ENCODE data around the gene TGFA. TPM values are rescaled to one million over a fixed set of nuclear protein-coding genes. Genes with fewer than 3 reads are reported as not detected.

The TGFA gene
- 4.4 to 5.2 TPM (median 4.7 TPM) in 5 replicates for total RNA-seq (2022; extraction: Qiagen RNA extraction; ENCODE audit: low read depth)

DNA sequence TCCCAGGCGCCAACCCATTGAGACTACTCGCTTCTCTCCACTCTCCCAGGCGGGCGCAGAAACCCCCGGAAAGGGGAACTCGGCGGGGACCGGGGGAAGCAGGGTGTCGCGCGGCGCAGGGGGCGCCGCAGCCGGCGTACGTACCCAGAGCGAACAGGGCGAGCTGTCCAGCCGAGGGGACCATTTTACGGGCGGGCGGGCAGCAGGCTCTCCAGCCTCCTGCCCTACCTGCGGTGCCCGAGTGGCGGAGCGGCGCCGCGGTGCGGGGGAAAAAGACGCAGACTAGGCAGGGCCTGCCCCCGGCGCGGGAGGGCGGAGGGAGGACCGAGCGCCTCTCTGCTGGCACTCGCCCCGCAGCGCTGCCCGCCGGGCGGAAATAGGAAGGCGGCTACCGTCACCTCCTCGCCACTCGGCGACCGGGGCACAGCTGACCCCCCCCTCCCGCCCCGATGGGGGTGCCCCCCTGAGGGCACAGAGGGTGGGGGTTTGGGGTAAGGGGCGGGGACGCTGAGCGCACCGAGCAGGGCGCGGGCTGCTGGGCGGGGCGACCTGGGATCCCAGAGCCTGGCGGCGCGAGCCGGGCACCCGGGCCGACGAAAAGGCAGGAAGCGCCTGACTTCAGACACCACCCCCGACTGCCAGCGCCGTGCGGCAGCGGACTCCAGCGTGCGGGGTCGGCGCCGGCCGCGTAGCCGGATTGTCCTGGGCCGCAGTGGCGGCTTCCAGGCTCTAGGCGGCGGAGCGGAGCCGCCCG lies at the start of gene TGFA:
Gene TGFA, minus strand, starts transcription at position 243 of the 754 bp plus-strand sequence. Its CDS starts 59 bp downstream, at position 184.

Other genes with a start within 250 kb of the TGFA start
- gene ADD2, start 214.4 kb upstream of the TGFA start, total RNA-seq (2022; extraction: Qiagen RNA extraction; ENCODE audit: low read depth): 18.8 to 27.9 TPM (median 24.0 TPM) in 5 replicates
- not detected in 5 replicates for gene FIGLA, start 236.8 kb upstream of the TGFA start, total RNA-seq (2022; extraction: Qiagen RNA extraction; ENCODE audit: low read depth)

Data from A549 treated with GW870086 at 1 μM for 4 hours (cell line).